HG03460 (cell line): ENCODE results near the gene LRRK2.

Source experiments
- ATAC-seq: cut with Tn5 transposase; IDR thresholded peaks from one replicate; pipeline ENCODE4 v1.9.1; 2021; ENCODE audit not compliant: unreplicated experiment

LRRK2 gene

DNA sequence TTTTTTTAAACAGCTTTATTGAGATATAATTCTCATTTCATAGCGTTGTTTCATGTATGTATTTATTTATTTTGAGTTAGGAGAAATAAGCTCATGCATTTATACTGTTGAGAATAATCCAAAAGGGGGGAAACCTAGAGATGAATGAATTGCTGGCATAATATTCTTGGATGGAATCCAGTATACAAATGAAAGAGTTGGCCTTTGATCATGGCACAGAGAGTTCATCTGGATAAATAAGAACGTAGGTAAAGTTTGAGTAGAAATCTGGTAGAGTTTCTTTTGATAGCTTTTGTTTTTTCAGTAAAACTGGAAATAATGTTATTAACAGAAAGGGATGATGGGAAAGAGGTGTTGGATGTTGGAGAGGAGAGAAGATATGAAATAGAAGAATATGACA, 166.2 kb downstream of the LRRK2 start:
- no peak for ATAC-seq

DNA sequence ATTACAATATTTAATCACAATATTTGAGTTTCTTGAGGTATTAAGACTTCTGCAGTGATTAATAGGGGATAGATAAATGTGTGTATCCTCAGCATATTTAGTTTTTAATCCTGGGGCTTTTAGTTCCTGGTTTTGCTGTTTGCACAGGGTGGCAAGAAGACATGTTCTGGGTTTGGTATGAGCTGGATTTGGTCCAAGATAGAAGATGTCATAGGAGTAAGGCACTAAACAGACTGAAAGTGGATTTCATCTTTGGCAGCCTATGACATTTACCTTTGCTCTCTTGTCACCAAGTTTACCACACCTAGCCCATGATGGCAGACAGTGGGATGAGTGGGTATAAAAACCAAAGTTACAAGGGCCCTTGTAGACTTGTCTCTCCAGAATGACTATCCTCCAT, 168.2 kb downstream of the LRRK2 start:
- ATAC-seq = no peak

DNA sequence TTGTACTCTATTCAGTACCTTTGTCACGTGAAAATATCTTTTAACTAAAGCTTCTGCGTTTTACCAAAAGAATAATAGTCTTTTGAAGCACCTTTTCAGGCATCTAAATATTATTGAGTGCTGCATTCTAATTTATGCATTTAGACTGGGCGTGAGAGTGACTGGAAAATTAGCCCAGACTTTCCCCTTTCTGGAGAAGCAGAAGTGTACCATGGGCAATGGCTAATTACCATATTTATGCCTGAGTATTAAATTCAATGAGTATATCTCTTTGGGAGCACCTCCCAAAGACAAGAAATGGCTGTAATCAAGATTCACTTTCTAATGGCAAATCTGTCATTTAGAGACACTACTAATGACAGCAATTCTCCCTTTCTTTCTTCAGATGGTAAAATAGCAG, 174.9 kb downstream of the LRRK2 start:
- no peak for ATAC-seq

DNA sequence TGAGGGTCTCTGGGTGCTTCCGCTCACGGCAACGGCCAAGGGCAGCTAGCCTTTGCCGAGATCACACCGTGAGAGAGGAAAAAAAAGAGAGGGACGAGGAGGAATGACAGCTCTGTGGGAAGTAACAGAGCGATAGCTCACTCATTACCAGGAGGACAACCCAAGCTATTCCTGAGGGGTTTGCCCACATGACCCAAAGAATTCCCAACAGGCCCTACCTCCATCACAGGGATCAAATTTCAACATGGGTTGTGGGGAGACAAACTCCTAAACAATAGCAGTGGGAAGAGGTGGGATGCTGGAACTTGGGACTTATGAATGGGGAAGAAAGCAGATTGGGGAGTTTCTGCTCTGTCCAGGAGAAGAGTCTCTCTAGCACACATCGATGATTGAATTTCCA, 180.6 kb downstream of the LRRK2 start:
- no peak for ATAC-seq
